Cardiac septum (tissue), 1 donor: Measurements from ENCODE around the gene CHTOP. TPM values are rescaled to one million over a fixed set of nuclear protein-coding genes. Genes with fewer than 3 reads are reported as not detected.
A peak's percentile ranks its signal among the peaks of the same experiment; 100 is the strongest.
"Not testable (repeated sequence)": the region's sequence is repeated elsewhere in the genome, so short reads cannot be mapped to it uniquely, and the experiment has no call there.

Experiments used
- DNase-seq: peaks from one replicate; pipeline ENCODE4 v3.0.0-alpha.2; 2020; ENCODE audit warnings: low spot score
- intact Hi-C: fragments of 100-400 bp; cut with DNase I; formaldehyde crosslinking; loops from one replicate; pipeline ENCODE4 v1.14.0; 2022
- total RNA-seq: library from RNA; stranded (reverse); fragmentation: NEBNext Ultra II Directional; extraction: Animal tissue kit (Norgen Biotek cat#: 25700); gene quantifications from one replicate; pipeline ENCODE4 v1.2.1, GENCODE V29; 2021
- donor health status: DM: no; HTN: no; CAD: no.

Gene CHTOP
- total RNA-seq, 1 donor from 2014 or later: 90.4 TPM

- intact Hi-C loops: no loop called here
These were observed 17.9 kb downstream of the CHTOP start for GRCh38 chr1:153651771-153652170.

GRCh38 chr1:153652805-153653500 lies 19.1 kb downstream of the CHTOP start:
- intact Hi-C loops: no loop called here
- no peak for DNase-seq

More at GRCh38 chr1:153651771-153652170, 17.9 kb downstream of the CHTOP start:
- peak; percentile 27 for DNase-seq

DNA sequence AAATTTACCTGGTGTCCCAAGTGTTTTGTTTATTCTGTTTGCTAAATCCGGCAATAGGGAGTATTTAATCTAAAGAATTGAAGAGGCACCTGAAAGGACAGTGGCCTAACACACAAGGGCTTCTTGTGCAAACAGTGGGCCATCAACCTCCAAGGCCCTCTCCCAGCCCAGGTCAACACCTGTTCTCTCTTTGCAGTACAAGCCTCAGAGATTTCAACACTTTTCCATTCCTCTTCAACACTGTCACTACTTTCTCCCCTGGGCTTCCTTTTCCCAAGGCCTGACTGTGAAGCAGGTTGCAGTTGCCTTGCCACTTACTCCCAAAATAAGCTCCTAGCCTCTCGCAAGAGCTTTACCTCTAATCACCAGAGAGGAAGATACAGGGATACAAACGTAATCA lies 21.5 kb downstream of the CHTOP start:
- peak; percentile 9 for DNase-seq
- intact Hi-C loops: no loop called here

GRCh38 chr1:153658400-153659174 lies 24.7 kb downstream of the CHTOP start, which contains the start of gene SNAPIN:
SNAPIN (plus strand) TSS chr1:153658703; CDS start chr1:153658744, 41 bp downstream.
- peak; percentile 96 for DNase-seq
- intact Hi-C loops: loop anchor here (2.0 kb wide), 1 partner anchor 24 kb away; the partner anchor contains the start of gene CHTOP

- peak; percentile 7 for DNase-seq
- intact Hi-C loops: loop anchor here (2.0 kb wide), 1 partner anchor 24 kb away; the partner anchor contains the start of gene CHTOP
These were observed 25.3 kb downstream of the CHTOP start for GRCh38 chr1:153659175-153659534.

GRCh38 chr1:153659656-153660055 lies 25.8 kb downstream of the CHTOP start:
- intact Hi-C loops: loop anchor here (2.0 kb wide), 1 partner anchor 25 kb away; the partner anchor contains the start of gene CHTOP
- peak; percentile 61 for DNase-seq

DNA sequence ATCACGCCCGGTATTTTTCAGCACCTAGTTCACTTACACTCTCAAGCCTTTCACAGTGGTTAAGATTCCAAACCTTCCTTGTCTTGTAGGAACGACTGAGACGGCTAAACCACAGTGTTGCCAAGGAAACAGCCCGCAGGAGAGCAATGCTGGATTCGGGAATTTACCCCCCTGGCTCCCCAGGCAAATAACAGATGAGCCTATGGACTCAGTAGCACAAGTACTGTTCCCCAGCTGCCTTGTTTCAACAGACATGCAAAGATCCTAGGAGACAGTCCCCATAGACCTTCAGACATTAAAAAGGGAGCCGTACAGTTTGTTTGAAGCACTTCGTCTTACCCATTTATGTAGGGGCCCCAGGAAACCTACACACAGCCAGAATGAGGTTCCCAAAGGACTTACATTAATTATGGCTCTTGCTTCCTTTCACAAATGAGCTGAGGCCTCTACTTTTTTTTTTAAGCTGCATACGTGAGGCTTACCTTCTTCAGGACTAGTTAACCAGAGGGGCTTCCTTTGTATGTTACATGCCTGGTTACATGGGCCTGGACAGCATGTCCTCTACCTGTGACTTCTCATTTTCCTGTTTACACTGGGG lies 27.3 kb downstream of the CHTOP start:
- intact Hi-C loops: no loop called here
- peak; percentile 24 for DNase-seq

- DNase-seq: no peak
- intact Hi-C loops: no loop called here
These were observed 28.4 kb downstream of the CHTOP start for GRCh38 chr1:153662269-153662668.

DNA sequence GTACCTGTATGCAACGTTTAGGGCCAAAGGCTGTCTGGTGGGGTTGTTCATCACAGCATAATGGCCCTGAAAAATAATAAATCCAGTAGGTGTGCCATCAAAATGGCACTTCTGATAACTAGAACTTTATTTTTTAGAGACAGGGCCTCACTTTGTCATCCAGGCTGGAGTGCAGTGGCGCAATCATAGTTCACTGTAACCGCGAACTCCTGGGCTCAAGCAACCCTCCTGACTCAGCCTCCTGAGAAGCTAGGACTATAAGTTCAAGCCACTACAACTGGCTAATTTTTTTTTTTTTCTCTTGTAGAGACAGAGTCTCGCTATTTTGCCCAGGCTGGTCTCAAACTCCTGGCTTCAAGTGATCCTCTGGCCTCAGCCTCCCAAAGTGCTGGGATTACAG lies 29.3 kb downstream of the CHTOP start:
- DNase-seq: peak; percentile 44
- intact Hi-C loops: no loop called here

DNA sequence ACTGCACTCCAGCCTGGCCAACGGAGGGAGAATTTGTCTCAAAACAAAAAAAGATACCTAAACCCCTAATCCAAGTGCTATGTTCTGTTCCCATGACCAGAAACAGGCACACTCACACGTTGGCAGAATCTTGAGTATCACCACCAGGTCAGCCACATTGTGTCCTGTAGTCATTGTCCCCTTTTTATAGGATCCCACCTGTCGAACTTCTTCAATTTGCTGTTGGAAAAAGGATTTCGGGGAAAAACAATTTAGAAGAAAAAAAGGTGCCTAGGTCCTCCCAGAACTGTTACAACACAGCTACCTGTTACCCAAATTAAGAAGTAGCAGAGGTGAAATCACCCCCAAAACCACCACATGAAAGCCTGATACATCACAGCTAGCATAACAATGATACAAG lies 33.6 kb downstream of the CHTOP start:
- no peak for DNase-seq
- intact Hi-C loops: no loop called here

GRCh38 chr1:153668672-153669071 lies 34.8 kb downstream of the CHTOP start:
- intact Hi-C loops, DNase-seq: not testable (repeated sequence)

DNA sequence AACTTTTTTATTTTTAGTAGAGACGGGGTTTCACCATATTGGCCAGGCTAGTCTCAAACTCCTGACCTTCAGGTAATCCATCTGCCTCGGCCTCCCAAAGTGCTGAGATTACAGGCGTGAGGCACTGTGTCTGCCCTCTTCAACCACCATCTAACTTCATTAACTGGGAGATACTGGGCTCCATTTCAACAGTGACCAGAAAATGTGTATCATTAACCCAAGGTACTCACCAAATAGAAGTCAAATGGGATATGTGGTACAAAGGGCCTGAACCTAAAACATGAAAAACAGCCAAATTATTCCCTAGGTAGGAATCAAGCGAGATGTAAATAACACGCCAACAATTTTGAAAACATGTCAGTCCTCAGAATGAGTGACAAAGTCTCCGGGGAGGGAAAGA lies 35.7 kb downstream of the CHTOP start:
- no peak for DNase-seq
- intact Hi-C loops: loop anchor here (2.0 to 5.0 kb wide), 4 partner anchors 42 to 308 kb away; partner anchors contain the start of genes JTB, S100A1 and S100A13

GRCh38 chr1:153670257-153670858 lies 36.5 kb downstream of the CHTOP start:
- intact Hi-C loops: loop anchor here (2.0 to 5.0 kb wide), 4 partner anchors 43 to 307 kb away; partner anchors contain the start of genes JTB, S100A1 and S100A13
- no peak for DNase-seq

DNA sequence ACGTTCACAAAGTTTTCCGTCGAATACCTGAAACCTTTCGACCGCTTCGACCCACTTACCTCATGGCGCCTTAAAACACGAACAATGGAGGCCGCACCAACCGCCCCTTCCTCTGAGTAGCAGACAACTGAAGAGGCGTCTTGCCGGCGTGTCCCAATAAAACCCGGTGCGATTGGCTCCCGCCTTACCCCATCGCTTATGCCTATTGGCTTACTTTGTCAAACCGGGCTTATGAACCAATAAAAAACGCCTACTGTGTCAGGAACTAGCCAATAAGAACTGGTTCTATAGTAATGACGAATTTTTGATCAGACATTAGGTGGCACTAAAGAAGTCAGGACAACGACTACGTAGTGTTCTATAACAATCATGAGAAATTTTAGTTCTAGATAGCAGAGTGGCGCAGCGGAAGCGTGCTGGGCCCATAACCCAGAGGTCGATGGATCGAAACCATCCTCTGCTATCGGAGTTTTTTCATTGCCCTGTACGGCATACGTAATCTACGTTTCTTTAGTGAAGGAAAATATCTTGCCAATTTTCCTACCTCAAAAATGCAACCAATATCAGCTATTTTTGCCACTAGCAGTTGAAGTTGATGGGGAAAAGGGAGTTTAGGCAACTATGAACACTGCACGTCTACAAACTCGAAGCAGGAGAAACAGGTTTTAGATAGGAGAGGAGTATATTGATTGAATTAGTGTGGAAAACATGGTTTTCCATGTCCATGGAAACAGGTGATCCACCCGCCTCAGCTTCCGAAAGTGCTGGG lies 37.2 kb downstream of the CHTOP start, which contains the start of gene ILF2:
TSS of gene ILF2 (minus strand) at position 135 of the 769 bp plus-strand sequence. CDS start at position 64, 71 bp downstream.
- intact Hi-C loops: loop anchor here (2.0 to 5.0 kb wide), 4 partner anchors 44 to 306 kb away; partner anchors contain the start of genes JTB, S100A1 and S100A13
- DNase-seq: peak; percentile 96

DNA sequence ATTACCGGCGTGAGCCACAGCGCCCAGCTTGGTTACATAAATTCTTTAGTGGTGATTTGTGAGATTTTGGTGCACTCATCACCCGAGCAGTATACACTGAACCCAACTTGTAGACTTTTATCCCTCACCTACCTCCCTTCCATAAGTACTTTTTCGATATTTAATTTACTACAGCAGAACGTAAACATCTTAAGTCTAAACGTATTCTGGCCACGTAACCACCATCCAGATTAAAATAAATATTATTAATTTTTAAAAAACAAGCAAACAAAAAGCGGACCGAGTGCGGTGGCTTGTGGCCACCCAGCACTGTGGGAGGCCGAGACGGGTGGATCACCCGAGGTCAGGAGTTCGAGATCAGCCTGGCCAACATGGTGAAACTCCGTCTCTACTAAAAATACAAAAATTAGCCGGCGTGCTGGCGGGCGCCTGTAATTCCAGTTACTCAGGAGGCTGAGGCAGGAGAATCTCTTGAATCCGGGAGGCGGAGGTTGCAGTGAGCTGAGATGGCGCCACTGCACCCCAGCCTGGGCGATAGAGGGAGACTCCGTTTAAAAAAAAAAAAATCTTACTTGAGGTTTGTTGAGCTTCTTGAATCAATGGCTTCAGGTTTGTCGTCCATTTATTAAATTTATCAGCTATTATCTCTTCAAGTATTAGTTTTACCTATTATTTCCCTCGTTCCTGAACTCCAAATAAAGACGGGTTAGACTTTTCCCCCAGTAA lies 37.9 kb downstream of the CHTOP start:
- intact Hi-C loops: loop anchor here (2.0 to 5.0 kb wide), 4 partner anchors 44 to 306 kb away; partner anchors contain the start of genes JTB, S100A1 and S100A13
- DNase-seq: not testable (repeated sequence)

GRCh38 chr1:153673511-153673910 lies 39.6 kb downstream of the CHTOP start:
- intact Hi-C loops: loop anchor here (5.0 kb wide), 3 partner anchors 46 to 304 kb away; partner anchors contain the start of genes JTB, S100A1 and S100A13
- DNase-seq: no peak

GRCh38 chr1:153677718-153678518 lies 44.1 kb downstream of the CHTOP start:
- no peak for DNase-seq
- intact Hi-C loops: loop anchor here (1.0 to 2.0 kb wide), 4 partner anchors 19 to 313 kb away; partner anchors contain the start of gene RPS27
